Fibroblast of villous mesenchyme (primary cell): ENCODE results near the gene GRID2IP. TPM values are rescaled to one million over a fixed set of nuclear protein-coding genes. Genes with fewer than 3 reads are reported as not detected.

Source experiments
- DNase-seq: peaks from one replicate; pipeline ENCODE4 v3.0.0-alpha.2; 2010; ENCODE audit warnings: low read depth
- H3K4me3 ChIP-seq: 2 replicates; pipeline ENCODE4 v1.5.1; 2011; ENCODE audit warnings: low read depth, mild to moderate bottlenecking, low read length
- CTCF ChIP-seq: IDR thresholded peaks from 2 replicates; pipeline ENCODE4 v1.5.1; 2012; ENCODE audit warnings: low read depth, mild to moderate bottlenecking, low read length; ENCODE audit not compliant: insufficient read depth
- total RNA-seq: library from RNA; depleted of rRNA; stranded (reverse); fragments of >200 nt; gene quantifications from 2 replicates; pipeline ENCODE4 v1.2.3, GENCODE V29; 2012

GRID2IP gene
- total RNA-seq, 1 donor = not detected

- no peak for DNase-seq
- H3K4me3 ChIP-seq = no peak overlapping the region
- TF ChIP-seq CTCF = no peak
These were observed 38.4 kb downstream of the GRID2IP start for GRCh38 chr7:6512892-6513291.

- no peak overlapping the region for H3K4me3 ChIP-seq
- no peak for TF ChIP-seq CTCF
- no peak for DNase-seq
These were observed 40.7 kb downstream of the GRID2IP start for GRCh38 chr7:6510476-6511133.

- DNase-seq = no peak
- no peak overlapping the region for H3K4me3 ChIP-seq
- TF ChIP-seq CTCF = no peak
These were observed 42.3 kb downstream of the GRID2IP start for GRCh38 chr7:6508950-6509349.

GRCh38 chr7:6508539-6508938 is 42.7 kb downstream of the GRID2IP start:
- no peak overlapping the region for H3K4me3 ChIP-seq
- no peak for DNase-seq
- no peak for TF ChIP-seq CTCF

GRCh38 chr7:6507906-6508305 is 43.4 kb downstream of the GRID2IP start:
- H3K4me3 ChIP-seq = no peak overlapping the region
- no peak for DNase-seq
- no peak for TF ChIP-seq CTCF

- no peak for DNase-seq
- no peak for TF ChIP-seq CTCF
- no peak overlapping the region for H3K4me3 ChIP-seq
These were observed 45.3 kb downstream of the GRID2IP start for GRCh38 chr7:6505685-6506559.
